WTC11 (cell line): ENCODE results near the gene CBFA2T2. TPM values are rescaled to one million over a fixed set of nuclear protein-coding genes. Genes with fewer than 3 reads are reported as not detected.

Experiments used
- ATAC-seq: fragments of 200-7000 bp; cut with Tn5 transposase; 2 replicates; pipeline ENCODE4 v1.10.0; 2021; ENCODE audit warnings: mild to moderate bottlenecking, moderate library complexity
- CTCF ChIA-PET: fragments of 300-600 bp; sonication (Branson Sonifier 250); formaldehyde crosslinking; loops from one replicate; lab custom pipeline; 2021; ENCODE audit warnings: antibody characterized with exemption; lab: Charles Lee
- POLR2A ChIA-PET: fragments of 350-600 bp; sonication (Branson Sonifier 250); formaldehyde crosslinking; loops from one replicate; lab custom pipeline; 2021; ENCODE audit warnings: antibody characterized with exemption; lab: Charles Lee
- DNase-seq: peaks from one replicate; pipeline ENCODE4 v3.0.0; 2021; ENCODE audit warnings: low spot score
- H3K27ac Mint-ChIP-seq: 2 replicates; pipeline ENCODE4 v1.8.0; 2021; ENCODE audit warnings: mixed read lengths
- H3K27me3 Mint-ChIP-seq: 2 replicates; pipeline ENCODE4 v1.8.0; 2021; ENCODE audit warnings: low read depth, mild to moderate bottlenecking, moderate library complexity, mixed read lengths
- H3K36me3 Mint-ChIP-seq: 2 replicates; pipeline ENCODE4 v1.8.0; 2021; ENCODE audit warnings: mixed read lengths
- H3K4me1 Mint-ChIP-seq: 2 replicates; pipeline ENCODE4 v1.8.0; 2022; ENCODE audit warnings: mixed read lengths
- H3K4me3 Mint-ChIP-seq: 2 replicates; pipeline ENCODE4 v1.8.0; 2021; ENCODE audit warnings: mild to moderate bottlenecking, moderate library complexity, mixed read lengths
- H3K9me3 Mint-ChIP-seq: 2 replicates; pipeline ENCODE4 v1.8.0; 2021; ENCODE audit warnings: mixed read lengths
- ATF2 ChIP-seq: sonication (generic); formaldehyde crosslinking; IDR thresholded peaks from 2 replicates; pipeline ENCODE4 v1.8.1; 2022; ENCODE audit warnings: low read depth, missing genetic modification reagents, borderline replicate concordance
- CREB1 ChIP-seq: sonication (generic); formaldehyde crosslinking; IDR thresholded peaks from 2 replicates; pipeline ENCODE4 v1.8.0; 2023; ENCODE audit warnings: mild to moderate bottlenecking, missing genetic modification reagents
- ERG ChIP-seq: fragments of 250-450 bp; sonication (Bioruptor Pico); IDR thresholded peaks from 2 replicates; pipeline ENCODE4 v1.8.0; 2021; ENCODE audit warnings: mild to moderate bottlenecking
- IRF2 ChIP-seq: sonication (generic); formaldehyde crosslinking; IDR thresholded peaks from 2 replicates; pipeline ENCODE4 v1.8.0; 2022; ENCODE audit warnings: low read depth, missing genetic modification reagents, borderline replicate concordance
- JUN ChIP-seq: sonication (generic); formaldehyde crosslinking; IDR thresholded peaks from 2 replicates; pipeline ENCODE4 v1.8.0; 2023; ENCODE audit warnings: mild to moderate bottlenecking, missing genetic modification reagents
- MXD4 ChIP-seq: fragments of 250-450 bp; sonication (Bioruptor Pico); IDR thresholded peaks from 2 replicates; pipeline ENCODE4 v1.8.0; 2021; ENCODE audit warnings: mild to moderate bottlenecking, moderate library complexity, borderline replicate concordance
- MYBL2 ChIP-seq: sonication (generic); formaldehyde crosslinking; IDR thresholded peaks from 2 replicates; pipeline ENCODE4 v1.8.1; 2023; ENCODE audit warnings: mild to moderate bottlenecking, moderate library complexity, missing genetic modification reagents
- NR2C2 ChIP-seq: sonication (generic); formaldehyde crosslinking; IDR thresholded peaks from 2 replicates; pipeline ENCODE4 v1.8.0; 2022; ENCODE audit warnings: mild to moderate bottlenecking, missing genetic modification reagents
- SP1 ChIP-seq: sonication (generic); formaldehyde crosslinking; conservative IDR thresholded peaks from 2 replicates; pipeline ENCODE4 v1.8.1; 2022; ENCODE audit warnings: missing genetic modification reagents
- TEAD4 ChIP-seq: sonication (generic); formaldehyde crosslinking; IDR thresholded peaks from 2 replicates; pipeline ENCODE4 v1.8.0; 2022; ENCODE audit warnings: mild to moderate bottlenecking, missing genetic modification reagents
- ZNF317 ChIP-seq: sonication (generic); formaldehyde crosslinking; IDR thresholded peaks from 2 replicates; pipeline ENCODE4 v1.8.1; 2023; ENCODE audit warnings: low read depth, mild to moderate bottlenecking, moderate library complexity, missing genetic modification reagents, borderline replicate concordance
- ZNF423 ChIP-seq: fragments of 250-450 bp; sonication (Bioruptor Pico); IDR thresholded peaks from 2 replicates; pipeline ENCODE4 v2.1.2; 2022; ENCODE audit warnings: mild to moderate bottlenecking, moderate library complexity
- ZNF425 ChIP-seq: fragments of 250-450 bp; sonication (Bioruptor Pico); conservative IDR thresholded peaks from 2 replicates; pipeline ENCODE4 v1.9.0; 2021; ENCODE audit warnings: mild to moderate bottlenecking
- total RNA-seq: library from RNA; stranded (reverse); gene quantifications from 3 replicates; pipeline ENCODE4 v1.2.3, GENCODE V29; 2021
- TF ChIP-seq, protein P1 (sequence below): sonication (generic); formaldehyde crosslinking; IDR thresholded peaks from 2 replicates; pipeline ENCODE4 v1.8.0; 2022; ENCODE audit warnings: mild to moderate bottlenecking, missing genetic modification reagents
- TF ChIP-seq, protein P2 (sequence below): fragments of 250-450 bp; sonication (Bioruptor Pico); IDR thresholded peaks from 2 replicates; pipeline ENCODE4 v1.9.0; 2021; ENCODE audit warnings: mild to moderate bottlenecking, borderline replicate concordance
- TF ChIP-seq, protein P3 (sequence below): sonication (generic); formaldehyde crosslinking; IDR thresholded peaks from 2 replicates; pipeline ENCODE4 v1.8.1; 2023; ENCODE audit warnings: mild to moderate bottlenecking, missing genetic modification reagents, borderline replicate concordance
- TF ChIP-seq, protein P4 (sequence below): sonication (generic); formaldehyde crosslinking; IDR thresholded peaks from 2 replicates; pipeline ENCODE4 v1.8.1; 2023; ENCODE audit warnings: mild to moderate bottlenecking, missing genetic modification reagents

The CBFA2T2 gene
- total RNA-seq, 1 experiment from 2014 or later: 22.1 TPM

DNA sequence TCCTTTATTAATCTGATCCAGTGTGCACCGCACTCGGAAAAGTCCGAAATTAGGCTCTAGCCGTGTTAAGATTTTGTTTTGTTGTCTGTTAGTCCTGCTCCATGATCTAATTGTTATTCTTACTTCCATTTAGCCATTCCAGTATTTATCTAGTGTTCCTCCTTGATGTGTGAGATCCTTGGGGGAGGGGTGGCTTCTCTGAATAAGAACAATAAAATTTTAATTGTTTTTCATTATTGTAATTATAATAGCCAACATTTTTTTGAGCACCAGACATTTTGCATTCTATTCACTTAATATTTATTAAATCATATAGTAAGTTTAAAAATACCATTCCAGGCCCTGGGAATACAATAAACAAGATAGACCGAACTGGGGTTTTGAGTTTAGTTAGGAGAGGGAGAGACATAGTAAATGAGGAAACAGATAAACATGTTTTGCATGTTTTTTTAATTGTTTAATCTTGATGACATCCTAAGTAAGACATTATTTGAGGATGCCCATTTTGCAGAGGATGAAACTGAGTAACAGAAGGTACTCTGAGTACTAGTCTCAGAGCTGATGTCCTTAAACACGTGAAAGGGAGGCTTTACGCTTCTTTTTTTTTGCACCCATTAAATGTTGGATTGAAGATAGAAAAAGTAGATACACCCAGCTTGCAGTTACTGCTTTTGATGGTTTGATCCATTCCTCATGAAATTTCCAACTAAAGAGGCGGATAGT is 1.2 kb downstream of the CBFA2T2 start:
- CTCF ChIA-PET: interaction anchor here (0.6 to 1.7 kb wide), 4 partner anchors 10 to 162 kb away, joined by 3 to 13 read pairs (median 8); partner anchors contain the start of gene SNTA1

More for the DNA sequence above, 1.2 kb downstream of the CBFA2T2 start:
- TF ChIP-seq NR2C2 (CRISPR knock-in tag) (no peak), MYBL2 (CRISPR knock-in tag) (no peak), TEAD4 (CRISPR knock-in tag) (no peak), ERG (CRISPR knock-in tag) (no peak), ZNF317 (CRISPR knock-in tag) (no peak), ZNF423 (CRISPR knock-in tag) (no peak), ZNF425 (CRISPR knock-in tag) (no peak), IRF2 (CRISPR knock-in tag) (no peak), JUN (no peak), CREB1 (CRISPR knock-in tag) (no peak), SP1 (no peak), ATF2 (CRISPR knock-in tag) (no peak), MXD4 (CRISPR knock-in tag) (no peak)
- TF ChIP-seq, protein P1, sequence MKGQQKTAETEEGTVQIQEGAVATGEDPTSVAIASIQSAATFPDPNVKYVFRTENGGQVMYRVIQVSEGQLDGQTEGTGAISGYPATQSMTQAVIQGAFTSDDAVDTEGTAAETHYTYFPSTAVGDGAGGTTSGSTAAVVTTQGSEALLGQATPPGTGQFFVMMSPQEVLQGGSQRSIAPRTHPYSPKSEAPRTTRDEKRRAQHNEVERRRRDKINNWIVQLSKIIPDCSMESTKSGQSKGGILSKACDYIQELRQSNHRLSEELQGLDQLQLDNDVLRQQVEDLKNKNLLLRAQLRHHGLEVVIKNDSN: no peak
- TF ChIP-seq, protein P2, sequence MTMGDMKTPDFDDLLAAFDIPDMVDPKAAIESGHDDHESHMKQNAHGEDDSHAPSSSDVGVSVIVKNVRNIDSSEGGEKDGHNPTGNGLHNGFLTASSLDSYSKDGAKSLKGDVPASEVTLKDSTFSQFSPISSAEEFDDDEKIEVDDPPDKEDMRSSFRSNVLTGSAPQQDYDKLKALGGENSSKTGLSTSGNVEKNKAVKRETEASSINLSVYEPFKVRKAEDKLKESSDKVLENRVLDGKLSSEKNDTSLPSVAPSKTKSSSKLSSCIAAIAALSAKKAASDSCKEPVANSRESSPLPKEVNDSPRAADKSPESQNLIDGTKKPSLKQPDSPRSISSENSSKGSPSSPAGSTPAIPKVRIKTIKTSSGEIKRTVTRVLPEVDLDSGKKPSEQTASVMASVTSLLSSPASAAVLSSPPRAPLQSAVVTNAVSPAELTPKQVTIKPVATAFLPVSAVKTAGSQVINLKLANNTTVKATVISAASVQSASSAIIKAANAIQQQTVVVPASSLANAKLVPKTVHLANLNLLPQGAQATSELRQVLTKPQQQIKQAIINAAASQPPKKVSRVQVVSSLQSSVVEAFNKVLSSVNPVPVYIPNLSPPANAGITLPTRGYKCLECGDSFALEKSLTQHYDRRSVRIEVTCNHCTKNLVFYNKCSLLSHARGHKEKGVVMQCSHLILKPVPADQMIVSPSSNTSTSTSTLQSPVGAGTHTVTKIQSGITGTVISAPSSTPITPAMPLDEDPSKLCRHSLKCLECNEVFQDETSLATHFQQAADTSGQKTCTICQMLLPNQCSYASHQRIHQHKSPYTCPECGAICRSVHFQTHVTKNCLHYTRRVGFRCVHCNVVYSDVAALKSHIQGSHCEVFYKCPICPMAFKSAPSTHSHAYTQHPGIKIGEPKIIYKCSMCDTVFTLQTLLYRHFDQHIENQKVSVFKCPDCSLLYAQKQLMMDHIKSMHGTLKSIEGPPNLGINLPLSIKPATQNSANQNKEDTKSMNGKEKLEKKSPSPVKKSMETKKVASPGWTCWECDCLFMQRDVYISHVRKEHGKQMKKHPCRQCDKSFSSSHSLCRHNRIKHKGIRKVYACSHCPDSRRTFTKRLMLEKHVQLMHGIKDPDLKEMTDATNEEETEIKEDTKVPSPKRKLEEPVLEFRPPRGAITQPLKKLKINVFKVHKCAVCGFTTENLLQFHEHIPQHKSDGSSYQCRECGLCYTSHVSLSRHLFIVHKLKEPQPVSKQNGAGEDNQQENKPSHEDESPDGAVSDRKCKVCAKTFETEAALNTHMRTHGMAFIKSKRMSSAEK (CRISPR knock-in tag): no peak
- TF ChIP-seq, protein P3, sequence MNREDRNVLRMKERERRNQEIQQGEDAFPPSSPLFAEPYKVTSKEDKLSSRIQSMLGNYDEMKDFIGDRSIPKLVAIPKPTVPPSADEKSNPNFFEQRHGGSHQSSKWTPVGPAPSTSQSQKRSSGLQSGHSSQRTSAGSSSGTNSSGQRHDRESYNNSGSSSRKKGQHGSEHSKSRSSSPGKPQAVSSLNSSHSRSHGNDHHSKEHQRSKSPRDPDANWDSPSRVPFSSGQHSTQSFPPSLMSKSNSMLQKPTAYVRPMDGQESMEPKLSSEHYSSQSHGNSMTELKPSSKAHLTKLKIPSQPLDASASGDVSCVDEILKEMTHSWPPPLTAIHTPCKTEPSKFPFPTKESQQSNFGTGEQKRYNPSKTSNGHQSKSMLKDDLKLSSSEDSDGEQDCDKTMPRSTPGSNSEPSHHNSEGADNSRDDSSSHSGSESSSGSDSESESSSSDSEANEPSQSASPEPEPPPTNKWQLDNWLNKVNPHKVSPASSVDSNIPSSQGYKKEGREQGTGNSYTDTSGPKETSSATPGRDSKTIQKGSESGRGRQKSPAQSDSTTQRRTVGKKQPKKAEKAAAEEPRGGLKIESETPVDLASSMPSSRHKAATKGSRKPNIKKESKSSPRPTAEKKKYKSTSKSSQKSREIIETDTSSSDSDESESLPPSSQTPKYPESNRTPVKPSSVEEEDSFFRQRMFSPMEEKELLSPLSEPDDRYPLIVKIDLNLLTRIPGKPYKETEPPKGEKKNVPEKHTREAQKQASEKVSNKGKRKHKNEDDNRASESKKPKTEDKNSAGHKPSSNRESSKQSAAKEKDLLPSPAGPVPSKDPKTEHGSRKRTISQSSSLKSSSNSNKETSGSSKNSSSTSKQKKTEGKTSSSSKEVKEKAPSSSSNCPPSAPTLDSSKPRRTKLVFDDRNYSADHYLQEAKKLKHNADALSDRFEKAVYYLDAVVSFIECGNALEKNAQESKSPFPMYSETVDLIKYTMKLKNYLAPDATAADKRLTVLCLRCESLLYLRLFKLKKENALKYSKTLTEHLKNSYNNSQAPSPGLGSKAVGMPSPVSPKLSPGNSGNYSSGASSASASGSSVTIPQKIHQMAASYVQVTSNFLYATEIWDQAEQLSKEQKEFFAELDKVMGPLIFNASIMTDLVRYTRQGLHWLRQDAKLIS: no peak
- TF ChIP-seq, protein P4, sequence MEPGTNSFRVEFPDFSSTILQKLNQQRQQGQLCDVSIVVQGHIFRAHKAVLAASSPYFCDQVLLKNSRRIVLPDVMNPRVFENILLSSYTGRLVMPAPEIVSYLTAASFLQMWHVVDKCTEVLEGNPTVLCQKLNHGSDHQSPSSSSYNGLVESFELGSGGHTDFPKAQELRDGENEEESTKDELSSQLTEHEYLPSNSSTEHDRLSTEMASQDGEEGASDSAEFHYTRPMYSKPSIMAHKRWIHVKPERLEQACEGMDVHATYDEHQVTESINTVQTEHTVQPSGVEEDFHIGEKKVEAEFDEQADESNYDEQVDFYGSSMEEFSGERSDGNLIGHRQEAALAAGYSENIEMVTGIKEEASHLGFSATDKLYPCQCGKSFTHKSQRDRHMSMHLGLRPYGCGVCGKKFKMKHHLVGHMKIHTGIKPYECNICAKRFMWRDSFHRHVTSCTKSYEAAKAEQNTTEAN: no peak
- no peaks in the 10 kb centered on the region for H3K9me3 Mint-ChIP-seq
- H3K4me3 Mint-ChIP-seq: peak overlapping the region; percentile 88
- POLR2A ChIA-PET: interaction anchor here (2.0 kb wide), 1 partner anchor 77 kb away, joined by 5 read pairs; no protein-coding TSS in a partner anchor
- no peak overlapping the region for H3K27ac Mint-ChIP-seq
- no peak for DNase-seq
- peaks cover 13% of the 10 kb centered on the region for H3K4me1 Mint-ChIP-seq
- no peaks in the 10 kb centered on the region for H3K27me3 Mint-ChIP-seq
- H3K36me3 Mint-ChIP-seq: 0 out of 2 replicates have a peak, but pooled peaks cover 2% of the 10 kb centered on the region
- no peak for ATAC-seq
